ENCODE results near the gene FILIP1L. TPM values are rescaled to one million over a fixed set of nuclear protein-coding genes. Genes with fewer than 3 reads are reported as not detected.

FILIP1L gene
- total and polyA plus RNA-seq, 2 donors from 2014 or later: 5.5 to 25.5 TPM

GRCh38 chr3:99948467-99949089 lies 165.7 kb downstream of the FILIP1L start:
- Histone ChIP-seq H3K4me1 (ENCODE audit: control insufficient read depth in 2 of 3, insufficient read depth in 2 of 3, low read depth in 1 of 3, low read length in 3 of 3) (peaks cover 0 to 3% (median 0%) of the 10 kb centered on the region in 3 donors), H3K27ac (ENCODE audit: low read depth in 2 of 2, low read length in 2 of 2) (no peak overlapping the region), H3K4me3 (ENCODE audit: low read length in 3 of 3) (no peak overlapping the region), H3K9me3 (ENCODE audit: control insufficient read depth in 2 of 3, insufficient read depth in 1 of 3, low read length in 3 of 3) (no peaks in the 10 kb centered on the region), H3K27me3 (ENCODE audit: control insufficient read depth, insufficient read depth, low read length) (no peaks in the 10 kb centered on the region), H3K36me3 (ENCODE audit: control insufficient read depth in 2 of 3, insufficient read depth in 3 of 3, low read length in 3 of 3) (no peaks in the 10 kb centered on the region), H3K9ac (ENCODE audit: low read length in 3 of 3) (no peak overlapping the region)
- FAIRE-seq: no peak
- DNase-seq: no peak
- intact Hi-C loops (cut with DNase I): no loop called here
- no peak for TF ChIP-seq CTCF (IDR thresholded peaks at IDR 0.05; ENCODE audit: borderline replicate concordance, extremely low read depth, insufficient read depth)

GRCh38 chr3:99947356-99947755 lies 166.9 kb downstream of the FILIP1L start:
- Histone ChIP-seq H3K9ac (ENCODE audit: low read length in 3 of 3) (no peak overlapping the region), H3K4me3 (ENCODE audit: low read length in 3 of 3) (no peak overlapping the region), H3K9me3 (ENCODE audit: control insufficient read depth in 2 of 3, insufficient read depth in 1 of 3, low read length in 3 of 3) (no peaks in the 10 kb centered on the region), H3K36me3 (ENCODE audit: control insufficient read depth in 2 of 3, insufficient read depth in 3 of 3, low read length in 3 of 3) (no peaks in the 10 kb centered on the region), H3K27me3 (ENCODE audit: control insufficient read depth, insufficient read depth, low read length) (no peaks in the 10 kb centered on the region), H3K4me1 (ENCODE audit: control insufficient read depth in 2 of 3, insufficient read depth in 2 of 3, low read depth in 1 of 3, low read length in 3 of 3) (peaks cover 0 to 3% (median 0%) of the 10 kb centered on the region in 3 donors), H3K27ac (ENCODE audit: low read depth in 2 of 2, low read length in 2 of 2) (no peak overlapping the region)
- intact Hi-C loops (cut with DNase I): no loop called here
- no peak for TF ChIP-seq CTCF (IDR thresholded peaks at IDR 0.05; ENCODE audit: borderline replicate concordance, extremely low read depth, insufficient read depth)
- FAIRE-seq (no peak), DNase-seq (no peak)

GRCh38 chr3:99945328-99945995 lies 168.8 kb downstream of the FILIP1L start:
- DNase-seq (no peak), FAIRE-seq (no peak)
- Histone ChIP-seq H3K4me1 (ENCODE audit: control insufficient read depth in 2 of 3, insufficient read depth in 2 of 3, low read depth in 1 of 3, low read length in 3 of 3) (peaks cover 0 to 3% (median 0%) of the 10 kb centered on the region in 3 donors), H3K36me3 (ENCODE audit: control insufficient read depth in 2 of 3, insufficient read depth in 3 of 3, low read length in 3 of 3) (no peaks in the 10 kb centered on the region), H3K27ac (ENCODE audit: low read depth in 2 of 2, low read length in 2 of 2) (no peak overlapping the region), H3K9ac (ENCODE audit: low read length in 3 of 3) (no peak overlapping the region), H3K9me3 (ENCODE audit: control insufficient read depth in 2 of 3, insufficient read depth in 1 of 3, low read length in 3 of 3) (no peaks in the 10 kb centered on the region), H3K27me3 (ENCODE audit: control insufficient read depth, insufficient read depth, low read length) (no peaks in the 10 kb centered on the region), H3K4me3 (ENCODE audit: low read length in 3 of 3) (no peak overlapping the region)
- TF ChIP-seq CTCF (IDR thresholded peaks at IDR 0.05; ENCODE audit: borderline replicate concordance, extremely low read depth, insufficient read depth): no peak
- intact Hi-C loops (cut with DNase I): no loop called here
